GM19463 (cell line): ENCODE measurements around the gene KLHL22.
"Not testable (repeated sequence)": the region's sequence is repeated elsewhere in the genome, so short reads cannot be mapped to it uniquely, and the experiment has no call there.

Source experiments
- ATAC-seq: cut with Tn5 transposase; IDR thresholded peaks from one replicate; pipeline ENCODE4 v1.9.1; 2021; ENCODE audit warnings: mild to moderate bottlenecking, moderate library complexity; ENCODE audit not compliant: unreplicated experiment

The KLHL22 gene

DNA sequence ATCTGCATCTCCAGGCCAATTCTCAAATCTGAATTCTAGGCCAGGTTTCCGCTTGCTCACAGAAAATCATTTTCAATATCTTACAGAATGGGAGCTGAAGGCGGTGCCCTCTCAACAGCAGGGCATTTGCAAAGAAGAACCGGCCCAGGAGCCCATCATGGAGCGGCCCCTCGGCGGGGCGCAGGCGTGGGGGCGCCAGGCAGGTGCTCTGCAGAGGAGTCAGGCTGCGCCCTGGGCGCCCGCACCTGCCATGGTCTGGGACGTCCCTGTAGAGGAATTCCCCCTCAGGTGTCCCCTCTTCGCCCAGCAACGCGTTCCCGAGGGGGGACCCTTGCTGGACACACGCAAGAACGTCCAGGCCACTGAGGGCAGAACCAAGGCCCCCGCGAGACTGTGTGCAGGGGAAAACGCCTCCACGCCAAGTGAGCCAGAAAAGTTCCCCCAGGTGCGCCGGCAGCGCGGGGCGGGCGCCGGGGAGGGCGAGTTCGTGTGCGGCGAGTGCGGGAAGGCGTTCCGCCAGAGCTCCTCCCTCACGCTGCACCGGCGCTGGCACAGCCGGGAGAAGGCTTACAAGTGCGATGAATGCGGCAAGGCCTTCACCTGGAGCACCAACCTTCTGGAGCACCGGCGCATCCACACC is 90.2 kb downstream of the KLHL22 start:
- no peak for ATAC-seq

DNA sequence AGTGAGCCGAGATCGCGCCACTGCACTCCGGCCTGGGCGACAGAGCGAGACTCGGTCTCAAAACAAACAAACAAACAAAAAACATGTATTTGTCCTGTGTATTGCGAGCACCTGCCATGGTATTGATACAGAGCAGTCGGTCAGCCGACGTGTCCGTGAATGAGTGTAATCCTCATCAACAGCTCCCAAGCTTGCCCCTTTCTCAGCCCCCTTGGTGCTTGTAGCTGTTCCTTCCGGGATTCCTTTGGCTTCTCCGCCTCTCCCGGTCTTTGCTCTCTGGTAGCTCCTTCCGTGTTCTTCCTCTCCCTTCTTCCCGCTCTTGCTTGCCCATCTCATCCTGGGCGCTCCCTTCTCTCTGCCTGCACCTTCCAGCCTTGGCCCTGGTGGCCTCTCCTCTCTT is 90.7 kb downstream of the KLHL22 start:
- no peak for ATAC-seq

DNA sequence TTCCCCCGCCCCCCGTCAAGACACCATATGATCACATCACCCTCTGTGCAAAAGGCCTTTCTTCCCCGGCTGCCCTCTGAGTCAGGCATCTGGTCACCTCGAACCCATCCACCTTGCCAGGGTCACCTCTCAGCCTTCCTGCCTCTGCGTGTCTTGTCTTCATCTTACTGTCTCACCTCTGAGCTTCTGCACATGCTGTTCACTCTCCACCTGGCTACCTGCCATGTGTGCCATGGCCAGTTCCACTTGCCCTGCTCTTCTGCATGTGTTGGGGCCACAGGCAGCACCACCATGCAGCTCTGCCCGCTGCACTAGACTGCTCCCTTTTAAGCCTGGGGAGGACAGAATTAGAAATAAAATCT is 91.8 kb downstream of the KLHL22 start:
- ATAC-seq = no peak

DNA sequence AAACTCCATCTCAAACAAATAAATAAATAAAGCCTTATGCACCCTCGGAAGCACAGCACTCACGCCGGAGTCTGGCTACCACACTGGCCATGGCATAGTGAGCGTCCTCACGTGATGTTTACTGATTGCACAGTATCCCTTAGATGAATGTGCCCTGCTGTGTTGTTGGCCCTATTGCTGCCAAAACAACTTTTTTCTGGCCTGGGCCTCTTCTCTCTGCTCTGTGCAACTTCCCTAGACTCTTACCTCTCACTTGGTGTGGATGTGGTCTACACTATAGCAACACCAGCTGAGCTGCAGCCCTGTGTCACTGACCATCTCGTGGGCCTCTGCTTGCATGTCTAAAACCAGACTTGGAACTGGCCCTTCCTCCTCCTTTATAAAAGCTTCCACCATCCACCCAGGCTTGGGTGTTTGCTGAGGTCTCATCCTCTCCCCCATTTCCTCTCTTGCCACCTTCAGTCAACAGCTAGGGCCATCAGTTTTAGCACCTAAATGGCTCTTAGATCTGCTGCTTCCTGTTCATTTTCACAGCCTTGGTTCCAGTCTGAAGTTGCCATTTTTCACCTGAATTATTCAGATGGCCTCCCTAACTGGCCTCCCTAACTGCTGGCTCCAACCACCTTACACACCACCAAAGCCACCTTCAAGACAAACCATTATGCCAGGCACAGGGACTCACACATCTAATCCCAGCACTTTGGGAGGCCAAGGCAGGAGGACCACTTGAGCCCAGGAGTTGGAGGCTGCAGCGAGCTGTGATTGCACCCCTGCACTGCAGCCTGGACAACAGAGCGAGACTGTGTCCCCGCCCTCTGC is 92.4 kb downstream of the KLHL22 start:
- ATAC-seq = no peak

- ATAC-seq = no peak
Observed at GRCh38 chr22:20401376-20402014, 94.1 kb downstream of the KLHL22 start.

GRCh38 chr22:20400606-20401375 is 94.8 kb downstream of the KLHL22 start:
- ATAC-seq = no peak

DNA sequence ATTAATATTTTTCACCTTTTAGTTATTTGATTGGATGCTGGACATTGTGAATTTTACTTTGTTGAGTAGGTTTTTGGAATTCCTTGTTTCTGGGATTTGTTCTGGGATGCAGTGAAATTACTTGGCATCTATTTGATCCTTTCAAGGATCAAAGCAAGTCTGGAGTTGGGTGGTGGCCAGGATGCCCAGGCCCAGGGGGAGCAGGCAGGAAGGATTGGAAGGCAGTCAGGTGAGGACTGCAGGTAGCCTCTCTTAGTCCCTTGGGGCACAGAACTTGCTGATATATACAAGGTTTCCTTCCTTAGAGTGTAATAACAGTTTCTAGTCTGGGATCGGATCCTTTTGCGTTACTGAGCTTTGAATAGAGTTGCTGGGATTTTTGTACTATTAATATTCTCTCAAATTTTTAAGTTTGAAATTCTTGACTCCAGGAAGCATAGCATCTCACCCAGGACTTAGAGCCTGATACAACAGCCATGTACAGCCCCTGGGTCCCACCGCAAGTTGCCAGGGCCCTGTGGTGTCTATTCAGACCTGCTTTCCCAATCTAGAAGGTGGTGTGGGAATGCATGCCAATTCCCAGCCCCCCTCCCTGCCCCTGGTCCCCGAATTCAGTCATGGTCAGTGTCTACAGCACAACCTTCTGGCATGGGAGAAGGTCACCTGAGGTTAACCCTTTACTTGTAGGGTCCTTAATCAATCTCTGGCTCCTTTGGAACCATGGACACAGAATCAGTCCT is 95.6 kb downstream of the KLHL22 start:
- ATAC-seq = no peak

DNA sequence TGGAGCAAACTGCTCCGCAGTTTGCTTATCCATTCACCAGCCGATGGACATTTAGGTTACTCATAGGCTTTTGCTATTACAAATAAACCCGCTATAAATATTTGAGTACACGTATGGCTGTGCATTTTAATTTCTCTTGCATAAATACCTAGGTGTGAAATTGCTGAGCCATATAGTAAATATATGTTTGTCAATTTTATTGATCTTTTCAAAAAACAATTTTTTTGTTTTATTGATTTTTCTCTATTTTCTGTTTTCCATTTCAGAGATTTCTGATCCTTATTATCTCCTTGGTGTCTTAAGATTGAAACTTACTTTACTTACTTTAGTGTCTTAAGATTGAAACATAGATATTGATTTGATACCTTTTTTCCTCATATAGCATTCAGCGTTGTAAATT is 97.2 kb downstream of the KLHL22 start:
- ATAC-seq = no peak

GRCh38 chr22:20397498-20397897 is 98.1 kb downstream of the KLHL22 start:
- ATAC-seq = no peak

GRCh38 chr22:20396639-20397038 is 99.0 kb downstream of the KLHL22 start:
- ATAC-seq = no peak

DNA sequence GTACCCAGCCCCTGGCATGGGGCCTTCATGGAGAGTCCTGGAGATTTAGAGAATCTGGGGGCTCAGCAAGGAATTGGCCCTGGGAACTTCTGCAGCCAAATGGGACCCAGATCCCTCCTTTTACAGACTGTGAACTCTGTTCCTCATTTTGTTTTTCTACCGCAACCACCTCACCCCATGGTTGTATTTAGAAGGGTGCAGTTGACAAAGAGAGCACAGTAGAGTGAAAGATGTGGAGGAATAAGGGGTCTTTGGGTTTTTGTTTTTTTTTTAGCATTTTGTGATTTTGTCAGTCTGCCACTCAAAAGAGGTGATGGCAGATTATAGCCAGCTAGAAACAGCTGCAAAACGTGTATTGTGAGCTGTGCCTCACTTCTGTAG is 99.7 kb downstream of the KLHL22 start:
- ATAC-seq = no peak

GRCh38 chr22:20395181-20395906 is 100.3 kb downstream of the KLHL22 start:
- ATAC-seq = no peak

- ATAC-seq = peak; percentile 77
Observed at GRCh38 chr22:20393705-20394476, 101.7 kb downstream of the KLHL22 start, which contains the start of gene ZNF74. Gene ZNF74 (plus strand): TSS chr22:20394151. CDS start chr22:20394629, 478 bp downstream.

- no peak for ATAC-seq
Observed at GRCh38 chr22:20392983-20393704, 102.5 kb downstream of the KLHL22 start.

- ATAC-seq = not testable (repeated sequence)
Observed at GRCh38 chr22:20392365-20392881, 103.2 kb downstream of the KLHL22 start.
